Loucy (cell line): ENCODE measurements around the gene CHN2.

Experiments used
- CTCF ChIP-seq: fragments of 200-600 bp; sonication (generic); conservative IDR thresholded peaks from 2 replicates; pipeline ENCODE4 v1.5.1; 2014; ENCODE audit warnings: mild to moderate bottlenecking, antibody characterized with exemption, low read length
- EZH2phosphoT487 ChIP-seq: fragments of 200-600 bp; IDR thresholded peaks from 2 replicates; pipeline ENCODE4 v1.6.1; 2018; ENCODE audit warnings: antibody characterized with exemption, mild to moderate bottlenecking, moderate library complexity, borderline replicate concordance

GRCh38 chr7:29300026-29300480, 105.5 kb downstream of the CHN2 start:
- TF ChIP-seq CTCF (no peak), EZH2phosphoT487 (no peak)
